BLaER1 (cell line): Measurements from ENCODE around the gene WTIP.

ENCODE experiments used
- H3K27ac ChIP-seq: shearing (Covaris generic); formaldehyde crosslinking; 2 replicates; pipeline ENCODE4 v1.8.1; 2022
- H3K27me3 ChIP-seq: shearing (Covaris generic); formaldehyde crosslinking; 2 replicates; pipeline ENCODE4 v1.8.1; 2022
- H3K36me3 ChIP-seq: shearing (Covaris generic); formaldehyde crosslinking; 2 replicates; pipeline ENCODE4 v1.8.1; 2022
- H3K4me1 ChIP-seq: shearing (Covaris generic); formaldehyde crosslinking; 2 replicates; pipeline ENCODE4 v1.8.1; 2022
- H3K4me2 ChIP-seq: shearing (Covaris generic); formaldehyde crosslinking; 2 replicates; pipeline ENCODE4 v1.8.1; 2022
- H3K4me3 ChIP-seq: shearing (Covaris generic); formaldehyde crosslinking; 2 replicates; pipeline ENCODE4 v1.8.1; 2022
- H3K9ac ChIP-seq: shearing (Covaris generic); formaldehyde crosslinking; 2 replicates; pipeline ENCODE4 v1.8.1; 2022
- H3K9me3 ChIP-seq: shearing (Covaris generic); formaldehyde crosslinking; 2 replicates; pipeline ENCODE4 v1.8.1; 2022
- H4K20me1 ChIP-seq: shearing (Covaris generic); formaldehyde crosslinking; 2 replicates; pipeline ENCODE4 v1.8.1; 2022
- Cebpa-rat ChIP-seq: shearing (Covaris generic); IDR thresholded peaks from 2 replicates; pipeline ENCODE4 v1.8.1; 2022

Gene WTIP

GRCh38 chr19:34556488-34556887, 74.9 kb downstream of the WTIP start:
- no peak for TF ChIP-seq Cebpa-rat

DNA sequence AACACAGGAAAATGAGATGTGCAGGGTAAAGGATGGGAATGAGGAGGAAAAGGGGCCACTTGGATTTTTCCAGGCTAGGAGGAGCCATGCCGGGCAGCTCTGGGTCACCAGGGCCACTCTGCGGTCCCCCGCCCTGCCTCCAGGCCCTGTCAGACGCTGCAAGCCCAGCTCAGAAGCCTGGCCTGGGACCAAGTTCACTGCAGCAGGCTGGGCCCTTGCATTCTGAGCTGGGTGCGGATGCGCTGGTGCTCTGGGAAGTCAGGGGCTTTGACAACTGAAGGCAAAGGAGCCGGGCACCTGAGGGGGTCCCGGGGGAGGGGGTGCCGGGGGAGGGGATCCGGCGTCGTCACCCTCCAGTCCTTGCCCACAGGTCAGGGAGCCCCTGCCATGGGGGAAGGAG, 77.5 kb downstream of the WTIP start:
- no peaks in the 10 kb centered on the region for H3K27me3 ChIP-seq
- H3K9ac ChIP-seq: no peak overlapping the region
- H3K4me3 ChIP-seq: no peak overlapping the region
- no peak for TF ChIP-seq Cebpa-rat
- no peaks in the 10 kb centered on the region for H3K36me3 ChIP-seq
- H3K27ac ChIP-seq: no peak overlapping the region
- no peaks in the 10 kb centered on the region for H4K20me1 ChIP-seq
- H3K4me1 ChIP-seq: no peaks in the 10 kb centered on the region
- no peaks in the 10 kb centered on the region for H3K9me3 ChIP-seq
- H3K4me2 ChIP-seq: no peak overlapping the region

More at GRCh38 chr19:34556488-34556887, 74.9 kb downstream of the WTIP start:
- Histone ChIP-seq H3K9me3 (0 out of 2 replicates have a peak, but pooled peaks cover 2% of the 10 kb centered on the region), H3K4me2 (no peak overlapping the region), H3K4me1 (no peaks in the 10 kb centered on the region), H3K36me3 (no peaks in the 10 kb centered on the region), H3K27me3 (no peaks in the 10 kb centered on the region), H4K20me1 (no peaks in the 10 kb centered on the region), H3K4me3 (no peak overlapping the region), H3K27ac (no peak overlapping the region), H3K9ac (no peak overlapping the region)

DNA sequence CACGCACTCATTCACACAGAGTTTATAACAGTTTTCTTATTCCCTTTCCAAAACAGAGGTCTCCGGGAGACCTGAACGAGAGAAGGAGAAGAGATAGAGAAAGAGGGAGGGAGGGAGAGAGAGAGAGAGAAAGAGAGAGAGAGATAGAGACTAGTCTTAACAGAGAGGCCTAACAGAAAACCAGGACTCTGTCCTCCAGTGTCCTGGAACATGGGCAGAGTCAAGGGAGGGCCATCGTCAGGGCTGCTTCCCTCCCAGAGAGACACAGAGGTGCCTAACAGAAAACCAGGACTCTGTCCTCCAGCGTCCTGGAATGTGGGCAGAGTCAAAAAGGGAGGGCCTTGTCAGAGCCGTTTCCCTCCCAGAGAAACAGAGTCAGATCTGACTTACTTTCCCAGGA, 78.7 kb downstream of the WTIP start:
- Histone ChIP-seq H4K20me1 (no peaks in the 10 kb centered on the region), H3K27me3 (no peaks in the 10 kb centered on the region), H3K4me3 (no peak overlapping the region), H3K4me2 (no peak overlapping the region), H3K36me3 (no peaks in the 10 kb centered on the region), H3K9ac (no peak overlapping the region), H3K27ac (no peak overlapping the region), H3K9me3 (no peaks in the 10 kb centered on the region), H3K4me1 (no peaks in the 10 kb centered on the region)
- TF ChIP-seq Cebpa-rat: no peak
